ELR (cell line): ENCODE measurements around the gene TTLL7.
A peak's percentile ranks its signal among the peaks of the same experiment; 100 is the strongest.

Source experiments
- DNase-seq: peaks from one replicate; pipeline ENCODE4 v3.0.0-alpha.2; 2015; ENCODE audit warnings: low read depth

Gene TTLL7

DNA sequence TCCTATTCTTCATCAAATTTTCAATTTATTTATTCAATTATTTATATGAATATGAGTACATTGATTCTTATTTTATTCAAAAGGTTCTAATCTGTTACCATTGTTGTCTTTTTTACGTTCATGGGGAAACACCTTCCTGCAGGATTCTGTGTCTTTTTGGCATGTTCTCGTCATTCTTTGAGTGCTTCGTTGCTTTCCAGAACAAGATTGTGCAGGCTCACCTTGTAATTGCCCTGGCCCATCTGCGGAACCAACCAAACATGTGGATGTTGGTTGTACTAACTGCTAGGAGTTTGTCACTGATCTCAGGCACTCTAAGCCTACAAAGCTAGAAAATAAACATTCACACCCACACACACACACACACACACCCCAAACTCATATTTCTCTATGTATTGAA, 182.1 kb downstream of the TTLL7 start:
- DNase-seq: no peak

DNA sequence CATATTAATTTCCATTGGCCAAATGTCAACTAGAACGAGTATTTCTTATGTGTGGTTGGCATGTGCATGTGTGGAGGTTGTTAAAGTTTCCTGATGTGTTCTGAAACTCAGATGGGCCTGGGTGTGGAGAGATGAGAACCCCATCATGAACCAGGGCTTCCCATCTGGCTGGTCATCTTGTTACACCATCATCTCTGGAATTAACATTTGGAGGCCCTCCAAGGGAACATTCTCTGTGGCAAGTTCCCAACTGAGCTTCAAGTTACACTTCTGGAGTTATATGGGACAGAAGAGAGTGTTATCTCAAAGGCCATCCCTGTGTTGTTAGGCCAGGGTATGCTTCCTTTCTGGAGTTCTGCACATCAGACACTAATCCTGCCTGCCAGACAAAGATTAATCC, 183.6 kb downstream of the TTLL7 start:
- peak; percentile 4 for DNase-seq
